Duodenal mucosa (tissue), 2 donors: ENCODE results near the gene SDHB.
"Not testable (repeated sequence)": the region's sequence is repeated elsewhere in the genome, so short reads cannot be mapped to it uniquely, and the experiment has no call there.

Experiments used
- H3K27ac ChIP-seq: one replicate; pipeline ENCODE4 v1.7.0; 2013; ENCODE audit warnings: low read depth, low read length
- H3K27me3 ChIP-seq, 2 donors: one replicate each; pipeline ENCODE4 v1.7.0; 2013; ENCODE audit warnings: low read length in 2 of 2, control low read depth in 1 of 2; ENCODE audit not compliant: insufficient read depth in 2 of 2, control insufficient read depth in 1 of 2
- H3K36me3 ChIP-seq, 2 donors: one replicate each; pipeline ENCODE4 v1.7.0; 2013; ENCODE audit warnings: low read length in 2 of 2, control low read depth in 1 of 2; ENCODE audit not compliant: insufficient read depth in 2 of 2, control insufficient read depth in 1 of 2
- H3K4me1 ChIP-seq, 2 donors: one replicate each; pipeline ENCODE4 v1.7.0; 2013; ENCODE audit warnings: low read length in 2 of 2, control low read depth in 1 of 2; ENCODE audit not compliant: insufficient read depth in 2 of 2, control insufficient read depth in 1 of 2
- H3K4me3 ChIP-seq, 2 donors: one replicate each; pipeline ENCODE4 v1.7.0; 2013; ENCODE audit warnings: low read length in 2 of 2, low read depth in 1 of 2
- H3K9ac ChIP-seq, 2 donors: one replicate each; pipeline ENCODE4 v1.7.0; 2013; ENCODE audit warnings: low read length in 2 of 2, low read depth in 1 of 2
- H3K9me3 ChIP-seq, 2 donors: one replicate each; pipeline ENCODE4 v1.7.0; 2013; ENCODE audit warnings: low read length in 2 of 2, control low read depth in 1 of 2; ENCODE audit not compliant: control insufficient read depth in 1 of 2

SDHB gene

DNA sequence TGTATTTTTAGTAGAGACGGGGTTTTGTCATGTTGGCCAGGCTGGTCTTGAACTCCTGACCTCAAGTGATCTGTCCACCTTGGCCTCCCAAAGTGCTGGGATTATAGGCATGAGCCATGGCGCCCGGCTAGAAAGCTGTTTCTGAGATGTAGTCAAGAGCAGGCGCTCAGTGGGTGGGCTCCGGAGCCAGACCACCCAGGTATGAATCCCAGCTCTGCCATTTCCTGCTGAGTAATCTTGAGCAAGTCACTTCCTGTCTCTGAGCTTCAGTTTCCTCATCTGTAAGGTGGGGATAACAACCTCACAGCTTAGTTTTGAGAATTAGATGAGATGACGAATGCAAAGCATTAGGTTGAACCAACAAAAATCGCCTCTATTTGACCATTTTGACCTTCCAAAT lies 8.9 kb upstream of the SDHB start:
- H3K4me1 ChIP-seq: not testable (repeated sequence)

DNA sequence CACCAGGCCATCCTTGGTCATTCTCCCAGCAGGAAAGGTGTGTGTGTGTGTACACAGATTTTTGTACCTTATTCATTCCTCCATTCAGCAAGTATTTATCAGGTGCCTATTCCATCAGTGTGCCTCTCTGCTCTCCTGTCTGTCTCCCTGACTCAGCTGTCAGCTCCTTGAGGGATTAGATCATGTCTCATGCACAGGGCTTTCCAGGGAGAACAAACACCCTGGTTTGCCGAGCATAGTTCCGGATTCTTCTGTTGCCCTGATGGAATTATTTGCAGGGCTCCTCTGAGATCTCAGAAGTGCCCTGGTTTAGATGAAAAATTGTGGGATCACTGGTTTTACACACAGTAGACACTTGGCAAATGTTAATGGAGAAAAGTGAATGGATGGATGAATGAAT lies 8.1 kb upstream of the SDHB start:
- H3K9me3 ChIP-seq: peaks cover 0 to 3% of the 10 kb centered on the region in 2 donors
- H3K36me3 ChIP-seq: no peaks in the 10 kb centered on the region
- H3K4me1 ChIP-seq: no peaks in the 10 kb centered on the region
- no peak overlapping the region for H3K4me3 ChIP-seq
- H3K9ac ChIP-seq: no peak overlapping the region
- H3K27ac ChIP-seq: no peak overlapping the region
- no peaks in the 10 kb centered on the region for H3K27me3 ChIP-seq

More for the DNA sequence above, 8.9 kb upstream of the SDHB start:
- not testable (repeated sequence) for H3K27me3 ChIP-seq, H3K9ac ChIP-seq, H3K36me3 ChIP-seq, H3K27ac ChIP-seq, H3K9me3 ChIP-seq, H3K4me3 ChIP-seq

DNA sequence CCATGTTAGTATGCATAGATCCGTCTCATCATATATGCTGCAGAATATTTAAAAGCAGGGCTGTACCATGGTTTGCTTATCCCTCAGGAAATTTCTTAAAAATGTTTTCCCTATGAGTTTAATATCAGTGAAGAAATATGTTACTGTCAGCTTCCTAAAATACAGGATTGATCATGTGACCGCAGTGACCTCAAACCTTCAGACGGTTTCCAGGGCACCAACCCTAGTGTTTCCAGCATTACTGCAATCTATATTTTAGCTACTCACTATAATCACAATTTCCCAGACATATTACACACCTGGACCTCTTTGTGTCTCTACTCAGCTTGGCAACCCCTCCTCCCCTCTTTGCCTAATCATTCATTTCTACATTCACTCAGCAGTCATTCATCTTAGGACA lies 7.7 kb upstream of the SDHB start:
- H3K9me3 ChIP-seq: peaks cover 0 to 3% of the 10 kb centered on the region in 2 donors
- H3K27ac ChIP-seq: no peak overlapping the region
- H3K9ac ChIP-seq: no peak overlapping the region
- no peak overlapping the region for H3K4me3 ChIP-seq
- H3K36me3 ChIP-seq: no peaks in the 10 kb centered on the region
- H3K27me3 ChIP-seq: no peaks in the 10 kb centered on the region
- no peaks in the 10 kb centered on the region for H3K4me1 ChIP-seq

DNA sequence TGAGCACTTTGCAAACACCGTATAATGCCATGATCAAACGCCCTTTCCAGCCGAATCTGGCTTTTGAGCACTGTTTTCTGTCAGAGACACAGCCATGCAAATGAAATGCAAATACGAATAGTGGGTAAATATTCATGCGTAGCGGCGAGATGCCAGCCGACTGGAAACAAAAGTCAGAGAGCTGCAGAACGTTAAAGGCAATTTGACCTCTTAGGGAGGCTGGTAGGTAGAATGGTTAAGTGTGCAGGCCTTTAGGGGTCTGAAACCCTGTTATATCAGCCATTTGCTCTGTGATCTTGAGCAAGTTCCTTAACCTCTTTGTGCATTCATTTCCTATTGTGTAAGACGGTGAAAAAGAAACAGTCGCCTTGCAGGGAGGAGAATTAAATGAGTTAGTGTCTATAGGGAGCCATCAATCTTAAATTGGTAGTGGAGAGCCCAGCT lies 6.5 kb upstream of the SDHB start:
- H3K36me3 ChIP-seq: no peaks in the 10 kb centered on the region
- H3K4me3 ChIP-seq: no peak overlapping the region
- no peak overlapping the region for H3K9ac ChIP-seq
- peaks cover 0 to 2% of the 10 kb centered on the region in 2 donors for H3K9me3 ChIP-seq
- H3K27me3 ChIP-seq: no peaks in the 10 kb centered on the region
- no peak overlapping the region for H3K27ac ChIP-seq
- no peaks in the 10 kb centered on the region for H3K4me1 ChIP-seq

DNA sequence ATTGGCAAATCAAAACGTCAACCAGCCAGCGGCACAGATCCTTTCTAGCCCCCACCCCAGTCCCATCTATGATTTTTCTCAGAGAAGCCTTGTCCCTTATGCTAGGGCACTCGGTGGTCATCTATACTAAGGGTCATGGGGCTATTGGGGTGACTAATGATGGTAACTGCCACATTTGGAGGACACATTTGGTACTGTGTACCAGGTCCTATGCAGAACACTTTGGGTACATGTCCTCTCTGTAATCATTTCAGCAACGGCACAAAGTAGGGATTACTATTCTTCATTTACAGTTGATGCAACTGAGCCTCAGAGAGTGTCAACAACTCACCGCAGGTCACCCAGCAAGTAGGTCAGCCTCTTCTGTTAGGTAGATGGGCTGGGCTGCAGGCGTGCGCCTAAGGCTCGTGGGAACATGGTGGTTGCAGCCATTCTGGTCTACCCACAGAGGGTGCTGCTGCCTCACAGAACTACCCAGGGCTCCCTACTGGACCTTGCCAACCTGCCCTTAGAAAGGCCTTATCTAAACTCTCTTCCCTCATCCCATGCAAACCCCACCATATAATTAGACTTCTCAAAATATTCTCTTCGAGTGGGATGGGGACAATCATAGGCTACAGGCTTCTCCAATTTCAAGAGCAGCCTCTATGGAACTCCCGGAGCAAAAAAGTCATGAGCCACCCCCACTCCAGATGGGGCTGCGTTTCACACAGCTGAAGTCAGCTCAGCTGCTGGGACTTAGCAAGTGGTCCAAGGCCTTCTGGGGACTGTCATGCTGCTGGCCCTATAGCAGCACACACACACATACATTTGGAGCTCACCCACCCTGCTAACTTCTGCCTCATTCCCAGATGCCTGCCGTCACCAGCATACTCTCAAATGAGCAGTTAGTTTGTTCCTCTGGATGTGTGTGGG lies 5.8 kb upstream of the SDHB start:
- Histone ChIP-seq H3K27ac (no peak overlapping the region), H3K36me3 (no peaks in the 10 kb centered on the region), H3K9ac (no peak overlapping the region), H3K9me3 (no peaks in the 10 kb centered on the region), H3K4me1 (no peaks in the 10 kb centered on the region), H3K27me3 (no peaks in the 10 kb centered on the region), H3K4me3 (no peak overlapping the region)

DNA sequence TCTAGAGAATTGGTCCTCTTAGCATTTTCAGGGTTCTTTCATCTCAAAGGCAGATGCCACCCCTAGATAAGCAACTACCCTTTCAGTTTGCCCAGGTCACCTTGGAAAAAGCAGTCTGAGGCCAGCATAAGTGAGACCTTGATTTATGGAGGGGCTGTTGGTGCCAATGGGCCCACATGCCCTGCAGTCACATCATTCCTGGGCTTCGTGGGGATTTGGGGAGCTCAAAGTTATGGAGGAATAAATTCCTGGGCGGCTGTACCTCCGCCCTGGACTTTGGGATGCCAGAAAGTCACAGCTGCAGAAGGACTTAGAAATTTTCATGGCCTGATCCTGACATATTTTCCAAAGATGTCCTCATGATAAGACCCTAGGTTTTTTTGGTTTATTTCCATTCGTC lies 2.7 kb upstream of the SDHB start:
- Histone ChIP-seq H3K27me3 (no peaks in the 10 kb centered on the region), H3K27ac (no peak overlapping the region), H3K4me1 (peaks cover 11 to 18% of the 10 kb centered on the region in 2 donors), H3K36me3 (no peaks in the 10 kb centered on the region), H3K9ac (no peak overlapping the region), H3K4me3 (no peak overlapping the region), H3K9me3 (no peaks in the 10 kb centered on the region)

DNA sequence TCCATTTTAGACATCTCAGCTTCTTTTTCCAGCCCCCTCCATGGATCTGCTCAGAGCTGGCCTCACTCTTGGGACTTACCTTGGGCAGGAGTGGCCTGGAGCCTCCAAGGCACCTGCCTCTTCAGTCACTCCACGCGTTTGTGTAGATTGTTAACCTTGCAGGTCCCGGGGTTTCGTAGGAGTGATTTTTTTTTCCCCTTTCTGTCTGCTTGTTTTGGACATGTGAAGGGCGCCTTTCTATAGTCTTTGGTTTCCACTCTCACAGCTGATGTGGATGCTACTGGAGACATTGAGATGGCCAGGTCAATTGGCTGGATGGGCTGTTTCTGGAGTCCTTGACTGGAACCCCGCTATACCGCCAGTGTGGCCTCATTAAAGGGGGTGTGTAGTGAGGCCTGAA lies 2.0 kb upstream of the SDHB start:
- Histone ChIP-seq H3K36me3 (peaks cover 0 to 1% of the 10 kb centered on the region in 2 donors), H3K9ac (no peak overlapping the region), H3K27ac (no peak overlapping the region), H3K4me3 (no peak overlapping the region), H3K27me3 (no peaks in the 10 kb centered on the region), H3K9me3 (no peaks in the 10 kb centered on the region), H3K4me1 (peaks cover 17 to 22% of the 10 kb centered on the region in 2 donors)

DNA sequence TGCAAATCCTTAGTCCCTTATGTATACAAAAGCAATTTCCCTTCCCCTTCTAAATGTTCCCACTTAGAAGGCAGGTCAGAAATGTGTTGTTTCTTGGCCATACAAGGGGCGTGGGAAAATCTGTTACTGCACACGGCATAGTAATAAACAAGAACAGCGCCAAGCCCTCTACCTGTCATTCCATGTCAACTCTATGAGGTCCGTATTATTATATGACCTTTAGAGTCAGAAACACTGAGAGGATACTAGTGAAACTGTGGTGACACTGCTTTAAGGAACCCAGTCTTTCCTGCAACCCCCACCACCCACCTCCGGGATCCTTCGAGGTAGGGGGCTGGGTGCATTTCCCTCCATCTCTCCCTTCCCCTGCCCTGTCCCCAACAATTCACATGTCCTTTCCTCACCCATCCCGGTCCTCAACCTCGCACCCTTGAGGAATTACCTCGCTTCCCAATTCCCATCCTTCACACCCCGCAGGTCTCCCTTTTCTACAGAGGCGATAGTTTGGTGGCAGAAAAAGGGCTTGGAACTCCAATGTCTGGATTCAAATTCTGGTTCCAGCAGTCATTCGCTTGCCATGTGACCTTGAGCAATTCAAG lies 647 bp downstream of the SDHB start:
- Histone ChIP-seq H3K4me1 (peaks cover 17 to 22% of the 10 kb centered on the region in 2 donors), H3K9me3 (no peaks in the 10 kb centered on the region), H3K27me3 (no peaks in the 10 kb centered on the region), H3K4me3 (peak overlapping the region; percentile 88 to 99), H3K27ac (peak overlapping the region; percentile 78), H3K36me3 (peaks cover 10% of the 10 kb centered on the region in 2 donors), H3K9ac (peak overlapping the region; percentile 93 to 99)

DNA sequence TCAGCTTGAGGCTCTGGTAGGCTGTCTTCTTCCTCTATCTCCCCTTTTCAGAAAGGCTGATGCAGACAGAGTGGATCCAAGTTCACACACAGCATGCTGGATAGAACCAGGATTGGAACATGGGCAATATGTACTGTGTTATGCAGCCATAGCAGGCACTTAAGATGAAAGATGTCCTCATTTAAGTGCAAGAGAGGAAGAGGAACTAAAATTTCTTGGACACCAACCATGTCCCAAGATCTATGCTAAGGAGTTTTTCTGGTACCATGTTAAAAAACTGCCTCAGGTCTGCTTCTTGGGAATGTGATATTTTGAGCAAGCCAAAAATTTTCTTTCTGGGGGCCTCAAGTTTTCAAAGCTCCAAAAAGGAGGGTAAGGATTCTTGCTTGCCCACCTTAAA lies 1.2 kb downstream of the SDHB start:
- peaks cover 10% of the 10 kb centered on the region in 2 donors for H3K36me3 ChIP-seq
- H3K9me3 ChIP-seq: no peaks in the 10 kb centered on the region
- no peaks in the 10 kb centered on the region for H3K27me3 ChIP-seq
- H3K9ac ChIP-seq: peak overlapping the region; percentile 93 to 99
- no peak overlapping the region for H3K27ac ChIP-seq
- peak overlapping the region; percentile 88 to 99 for H3K4me3 ChIP-seq
- H3K4me1 ChIP-seq: peaks cover 17 to 22% of the 10 kb centered on the region in 2 donors

DNA sequence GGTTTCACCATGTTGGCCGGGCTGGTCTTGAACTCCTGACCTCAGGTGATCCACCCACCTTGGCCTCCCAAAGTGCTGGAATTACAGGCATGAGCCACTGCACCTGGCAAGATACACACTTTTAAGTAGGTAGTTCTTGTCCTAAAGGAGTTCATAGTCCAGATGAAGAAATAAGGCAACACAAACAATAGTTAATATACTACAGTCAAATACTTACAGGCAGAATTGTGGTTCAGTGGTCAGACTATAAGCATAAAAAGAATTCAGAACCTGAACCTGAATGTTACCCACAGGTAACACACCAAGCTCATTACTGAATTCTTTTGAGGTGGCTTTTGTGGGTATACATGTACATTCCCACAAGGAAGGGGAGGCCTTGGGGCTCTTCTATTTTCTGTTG lies 1.8 kb downstream of the SDHB start:
- H3K4me3 ChIP-seq: peak overlapping the region; percentile 88 to 99
- H3K27ac ChIP-seq: no peak overlapping the region
- peak overlapping the region in 1 of 2 donors; percentile 93 for H3K9ac ChIP-seq

More for the DNA sequence above, 1.8 kb downstream of the SDHB start:
- Histone ChIP-seq H3K27me3 (no peaks in the 10 kb centered on the region), H3K36me3 (peaks cover 10% of the 10 kb centered on the region in 2 donors), H3K9me3 (no peaks in the 10 kb centered on the region), H3K4me1 (peaks cover 17 to 22% of the 10 kb centered on the region in 2 donors)
